Aorta (tissue), 5 donors: ENCODE results near the gene TM9SF3. TPM values are rescaled to one million over a fixed set of nuclear protein-coding genes. Genes with fewer than 3 reads are reported as not detected.
"Not testable (repeated sequence)": the region's sequence is repeated elsewhere in the genome, so short reads cannot be mapped to it uniquely, and the experiment has no call there.

Experiments
- ATAC-seq: fragments of 200-7000 bp; cut with Tn5 transposase; one replicate; pipeline ENCODE4 v1.9.1; 2022; ENCODE audit warnings: moderate library complexity; ENCODE audit not compliant: low FRiP score
- DNase-seq, 2 donors: peaks; one replicate each; pipeline ENCODE4 v3.0.0-alpha.2; 2020
- H3K27ac ChIP-seq, 2 donors: one replicate each; pipeline ENCODE4 v1.5.1; 2013; ENCODE audit warnings: low read length in 2 of 2, mild to moderate bottlenecking in 2 of 2, moderate library complexity in 2 of 2, control low read depth in 1 of 2, inconsistent platforms in 1 of 2, low read depth in 1 of 2
- H3K27me3 ChIP-seq, 2 donors: one replicate each; pipeline ENCODE4 v1.6.1; 2013; ENCODE audit warnings: control low read depth in 1 of 2, low read length in 1 of 2, mild to moderate bottlenecking in 1 of 2, moderate library complexity in 1 of 2; ENCODE audit not compliant: insufficient read depth in 2 of 2, control insufficient read depth in 1 of 2
- H3K36me3 ChIP-seq, 2 donors: one replicate each; pipeline ENCODE4 v1.6.1; 2013; ENCODE audit warnings: control low read depth in 1 of 2, low read length in 1 of 2, mild to moderate bottlenecking in 1 of 2; ENCODE audit not compliant: insufficient read depth in 2 of 2, control insufficient read depth in 1 of 2
- H3K4me1 ChIP-seq, 2 donors: one replicate each; pipeline ENCODE4 v1.6.1; 2013; ENCODE audit warnings: low read length in 2 of 2, control low read depth in 1 of 2, mild to moderate bottlenecking in 1 of 2, moderate library complexity in 1 of 2; ENCODE audit not compliant: insufficient read depth in 2 of 2, control insufficient read depth in 1 of 2
- H3K4me3 ChIP-seq, 2 donors: one replicate each; pipeline ENCODE4 v1.5.1; 2013; ENCODE audit warnings: low read length in 2 of 2, control low read depth in 1 of 2, mild to moderate bottlenecking in 1 of 2
- H3K9me3 ChIP-seq: one replicate; pipeline ENCODE4 v1.6.1; 2013; ENCODE audit warnings: mild to moderate bottlenecking, low read length; ENCODE audit not compliant: control insufficient read depth
- WGBS, 2 donors: extraction: QIAGEN DNeasy Blood & Tissue Kit; methylation state at CpG; one replicate each; pipeline ENCODE4 v1.1.7; 2013; 5-methylcytosine and 5-hydroxymethylcytosine counted together
- intact Hi-C, 2 donors: fragments of 100-400 bp; cut with DNase I; formaldehyde crosslinking; loops; one replicate each; pipeline versions ENCODE4 v1.14.2 to v1.15.0; 2022
- polyA plus RNA-seq, 2 donors: library from polyadenylated mRNA; stranded (reverse); fragments of 200-250 nt; gene quantifications; one replicate each; pipeline ENCODE4 v1.2.3, GENCODE V29; 2013
- total RNA-seq, 2 donors: library from RNA; stranded (reverse); fragmentation: NEBNext Ultra II Directional; extraction: Animal tissue kit (Norgen Biotek cat#: 25700); gene quantifications; one replicate each; pipeline ENCODE4 v1.2.1, GENCODE V29; 2021
- donor health status: healthy with polysubstance abuse.
- donor health status: Bipolar disorder and iron deficiency.
- donor health status: DM: no; HTN: no; CAD: no.
- donor health status: DM: no; HTN: no; CAD: no.
- donor health status: DM: yes; HTN: yes; CAD: no.

The TM9SF3 gene
- total and polyA plus RNA-seq, 4 donors, result 42.9 to 137 (median 85.1) TPM

DNA sequence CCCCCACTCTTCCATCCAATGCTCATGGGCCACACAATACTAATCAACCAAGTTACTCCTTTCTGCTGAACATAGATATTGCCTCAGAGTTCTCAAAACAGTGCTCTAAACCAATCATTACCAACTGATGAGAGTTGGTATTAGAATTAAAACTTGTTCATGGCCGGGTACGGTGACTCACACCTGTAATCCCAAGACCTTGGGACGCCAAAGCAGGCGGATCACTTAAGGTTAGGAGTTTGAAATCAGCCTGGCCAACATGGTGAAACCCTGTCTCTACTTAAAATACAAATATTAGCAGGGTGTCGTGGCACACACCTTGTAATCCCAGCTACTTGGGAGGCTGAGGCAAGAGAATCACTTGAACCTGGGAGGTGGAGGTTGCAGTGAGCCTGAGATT, 8.2 kb downstream of the TM9SF3 start:
- ATAC-seq (no peak), DNase-seq (no peak)
- no peaks in the 10 kb centered on the region for H3K9me3 ChIP-seq
- H3K27ac ChIP-seq, result no peak overlapping the region
- peaks cover 2% of the 10 kb centered on the region in 2 donors for H3K4me1 ChIP-seq
- intact Hi-C loops, result no loop called here
- no peaks in the 10 kb centered on the region for H3K27me3 ChIP-seq
- 89 to 91% methylated on average over 5 of the region's 5 CpGs for WGBS, 2 donors
- no peak overlapping the region for H3K4me3 ChIP-seq
- H3K36me3 ChIP-seq, result no peaks in the 10 kb centered on the region

DNA sequence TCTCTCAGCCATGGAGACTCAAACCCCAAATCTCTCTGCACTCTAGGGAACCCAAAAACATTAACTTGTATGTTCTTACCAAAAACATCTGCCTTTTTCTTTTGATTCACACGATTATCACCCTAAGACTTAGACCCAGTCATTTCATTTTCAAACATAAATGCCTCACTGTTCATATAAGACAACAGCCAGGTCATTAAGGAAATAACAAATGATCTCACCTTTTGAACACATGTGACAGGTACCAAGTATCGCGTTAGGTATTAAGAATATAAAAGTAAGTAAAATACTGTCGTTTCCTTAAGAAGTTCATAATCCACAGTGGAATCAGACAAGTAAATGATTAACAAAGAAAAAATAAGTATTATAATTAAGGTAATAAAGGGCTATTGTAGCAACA, 8.8 kb downstream of the TM9SF3 start:
- no peaks in the 10 kb centered on the region for H3K9me3 ChIP-seq
- H3K27me3 ChIP-seq, result no peaks in the 10 kb centered on the region
- no peak overlapping the region for H3K27ac ChIP-seq
- H3K36me3 ChIP-seq, result no peaks in the 10 kb centered on the region
- peaks cover 0 to 4% of the 10 kb centered on the region in 2 donors for H3K4me1 ChIP-seq
- DNase-seq (no peak), ATAC-seq (no peak)
- no peak overlapping the region for H3K4me3 ChIP-seq
- intact Hi-C loops, result no loop called here
- 82 to 90% methylated on average over 4 of the region's 4 CpGs for WGBS, 2 donors

DNA sequence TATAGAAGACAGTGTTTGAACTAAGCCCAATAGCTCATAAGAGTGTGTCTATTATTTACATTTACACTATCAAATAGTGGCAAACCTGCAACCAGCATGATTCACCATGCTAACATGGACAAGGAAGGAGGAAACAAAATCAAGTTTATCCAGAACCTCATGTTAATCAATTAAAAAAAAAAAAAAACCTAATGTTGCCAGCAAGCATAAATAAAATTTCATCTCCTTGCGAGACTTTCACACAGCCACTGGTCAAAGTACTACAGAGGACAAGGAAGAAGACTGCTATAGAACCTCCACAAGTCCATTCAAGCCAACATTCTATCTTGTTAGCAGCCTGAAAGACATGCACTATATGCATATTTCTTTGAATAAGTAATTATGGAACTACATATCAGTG, 9.7 kb downstream of the TM9SF3 start:
- WGBS, 2 donors, result 92 to 95% methylated on average over 1 of the region's 1 CpG
- Histone ChIP-seq H3K27me3 (no peaks in the 10 kb centered on the region), H3K36me3 (no peaks in the 10 kb centered on the region), H3K27ac (no peak overlapping the region), H3K9me3 (no peaks in the 10 kb centered on the region), H3K4me1 (peaks cover 0 to 5% of the 10 kb centered on the region in 2 donors), H3K4me3 (no peak overlapping the region)
- intact Hi-C loops, result no loop called here
- no peak for DNase-seq
- no peak for ATAC-seq

DNA sequence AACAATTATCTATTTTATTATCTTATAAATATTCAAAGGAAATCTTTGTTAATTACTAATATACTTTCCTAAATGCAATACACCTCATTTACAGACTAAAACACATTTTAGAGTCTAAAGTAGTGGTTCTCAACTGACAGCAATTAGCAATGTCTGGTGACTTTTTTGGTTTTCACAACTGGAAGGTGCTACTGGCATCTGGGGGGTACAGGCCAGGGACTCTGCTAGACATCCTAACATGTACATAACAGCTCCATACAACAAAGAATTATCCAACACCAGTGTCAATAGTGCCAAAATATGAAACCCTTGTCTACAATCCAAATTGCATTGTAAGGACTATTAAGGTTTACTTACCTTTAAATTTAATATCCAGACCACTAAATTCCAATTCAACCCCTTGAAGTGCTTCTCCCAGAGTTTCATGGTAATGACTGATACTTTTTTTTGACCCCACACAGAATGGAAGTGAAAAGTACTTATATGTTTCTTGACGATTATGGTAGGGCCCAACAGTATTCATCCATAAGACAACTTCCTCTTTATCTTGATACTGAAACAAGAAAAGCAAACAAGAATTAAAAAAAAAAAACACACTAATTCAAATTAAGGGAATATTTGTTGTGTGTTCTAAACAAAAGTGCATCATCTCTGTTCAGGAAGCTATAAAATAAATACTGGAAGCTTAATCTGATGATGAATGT, 10.4 kb downstream of the TM9SF3 start:
- 62 to 73% methylated on average over 1 of the region's 1 CpG for WGBS, 2 donors
- intact Hi-C loops, result no loop called here
- no peaks in the 10 kb centered on the region for H3K27me3 ChIP-seq
- no peaks in the 10 kb centered on the region for H3K36me3 ChIP-seq
- no peaks in the 10 kb centered on the region for H3K9me3 ChIP-seq
- no peak overlapping the region for H3K27ac ChIP-seq
- peaks cover 0 to 5% of the 10 kb centered on the region in 2 donors for H3K4me1 ChIP-seq
- DNase-seq (no peak), ATAC-seq (no peak)
- H3K4me3 ChIP-seq, result no peak overlapping the region

DNA sequence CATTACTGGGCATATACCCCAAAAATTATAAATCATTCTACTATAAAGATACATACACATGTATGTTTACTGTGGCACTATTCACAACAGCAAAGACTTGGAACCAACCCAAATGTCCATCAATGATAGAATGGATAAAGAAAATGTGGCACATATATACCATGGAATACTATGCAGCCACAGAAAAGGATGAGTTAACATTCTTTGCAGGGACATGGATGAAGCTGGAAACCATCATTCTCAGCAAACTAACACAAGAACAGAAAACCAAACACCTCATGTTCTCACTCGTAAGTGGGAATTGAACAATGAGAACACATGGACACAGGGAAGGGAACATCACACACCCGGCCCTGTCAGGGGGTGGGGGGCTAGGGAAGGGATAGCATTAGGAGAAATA, 12.2 kb downstream of the TM9SF3 start:
- H3K36me3 ChIP-seq, H3K27ac ChIP-seq, H3K9me3 ChIP-seq, H3K27me3 ChIP-seq, ATAC-seq, intact Hi-C loops, H3K4me3 ChIP-seq, H3K4me1 ChIP-seq, DNase-seq: not testable (repeated sequence)
- WGBS, 2 donors, result 96 to 97% methylated on average over 2 of the region's 2 CpGs

DNA sequence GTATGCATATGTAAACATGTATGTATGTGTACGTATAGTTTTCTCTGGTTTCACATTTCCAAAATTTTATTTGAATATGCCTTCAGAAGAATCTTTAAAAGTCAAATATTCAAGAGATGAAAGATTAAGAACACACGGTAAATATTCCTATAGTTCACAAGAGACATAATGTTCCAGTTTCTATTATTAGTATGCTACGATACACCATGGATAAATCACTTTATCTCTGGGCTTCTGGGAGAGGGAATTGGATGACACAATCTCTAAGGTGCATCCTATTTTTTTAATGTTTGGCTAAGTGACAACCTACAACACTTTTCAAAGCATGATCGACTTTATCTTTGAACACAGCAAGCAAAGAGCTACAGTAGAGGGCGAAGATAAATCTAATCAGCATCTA, 13.8 kb downstream of the TM9SF3 start:
- no peak for DNase-seq
- no peak for ATAC-seq
- intact Hi-C loops, result no loop called here
- no peaks in the 10 kb centered on the region for H3K9me3 ChIP-seq
- H3K36me3 ChIP-seq, result no peaks in the 10 kb centered on the region
- no peaks in the 10 kb centered on the region for H3K27me3 ChIP-seq
- no peak overlapping the region for H3K4me3 ChIP-seq
- 82 to 88% methylated on average over 5 of the region's 5 CpGs for WGBS, 2 donors
- no peak overlapping the region for H3K27ac ChIP-seq
- H3K4me1 ChIP-seq, result peaks cover 0 to 3% of the 10 kb centered on the region in 2 donors

DNA sequence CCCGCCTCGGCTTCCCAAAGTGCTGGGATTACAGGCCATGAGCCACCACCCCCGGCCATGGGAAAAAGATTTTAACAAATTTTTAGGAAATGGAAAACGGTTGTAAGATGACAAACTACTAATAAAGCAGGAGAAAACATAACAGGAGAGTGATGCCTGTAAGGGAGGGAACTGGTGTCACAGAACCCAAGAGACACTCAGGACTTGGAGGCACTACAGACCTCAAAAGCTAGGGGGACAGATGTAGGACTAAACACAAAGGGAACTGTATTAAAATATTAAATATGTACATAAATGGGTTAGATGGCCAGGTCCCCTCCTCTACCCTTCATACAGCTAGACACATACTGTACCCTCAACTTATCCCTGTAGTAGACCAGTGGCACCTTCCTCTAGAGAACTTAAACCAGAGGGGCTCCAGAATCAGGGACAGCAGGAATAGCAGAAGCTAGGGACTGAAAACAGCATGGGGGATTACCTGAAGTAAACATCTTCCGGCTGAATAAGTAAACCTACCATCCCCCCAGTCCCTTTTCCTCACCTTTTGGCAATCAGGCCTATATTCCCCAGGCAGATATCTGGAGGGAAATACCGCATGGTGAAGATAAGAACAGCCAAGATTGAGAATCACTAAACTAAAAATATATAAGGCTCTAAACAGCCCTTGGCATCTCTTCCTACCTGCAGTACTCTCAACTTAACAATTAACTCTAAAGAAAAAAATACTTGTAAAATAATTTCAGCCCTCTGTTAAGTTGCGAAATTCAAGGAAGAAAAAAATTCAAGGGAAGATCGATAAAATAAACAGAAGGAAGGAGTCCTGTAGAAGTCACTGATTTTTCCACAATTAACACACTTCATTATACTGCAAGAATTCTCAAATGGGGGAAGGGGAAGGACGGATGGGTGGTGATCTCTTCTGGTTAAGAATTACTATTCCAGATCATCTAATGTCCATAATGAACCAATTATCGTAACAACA, 15.5 kb downstream of the TM9SF3 start:
- Histone ChIP-seq H3K27me3 (no peaks in the 10 kb centered on the region), H3K9me3 (no peaks in the 10 kb centered on the region), H3K4me3 (no peak overlapping the region), H3K36me3 (no peaks in the 10 kb centered on the region), H3K27ac (no peak overlapping the region), H3K4me1 (peaks cover 0 to 4% of the 10 kb centered on the region in 2 donors)
- DNase-seq, result no peak
- ATAC-seq, result no peak
- intact Hi-C loops, result no loop called here
- 76 to 83% methylated on average over 10 of the region's 10 CpGs for WGBS, 2 donors

DNA sequence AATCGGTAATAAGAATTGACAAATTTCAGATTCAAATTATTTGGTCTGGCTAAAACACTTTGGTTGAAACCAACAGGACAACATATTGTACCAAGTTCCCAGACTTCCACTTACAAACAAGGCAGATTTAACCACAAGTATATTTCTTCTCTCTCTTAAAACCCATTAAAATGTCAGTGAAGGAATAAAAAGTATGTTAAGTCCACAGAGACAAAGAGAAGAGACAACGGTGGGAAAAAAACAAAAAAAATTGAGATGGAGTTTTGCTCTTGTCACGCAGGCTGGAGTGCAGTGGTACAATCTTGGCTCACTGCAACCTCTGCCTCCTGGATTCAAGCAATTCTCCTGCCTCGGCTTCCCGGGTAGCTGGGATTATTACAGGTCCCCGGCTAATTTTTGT, 16.3 kb downstream of the TM9SF3 start:
- Histone ChIP-seq H3K9me3 (no peaks in the 10 kb centered on the region), H3K36me3 (no peaks in the 10 kb centered on the region), H3K27ac (no peak overlapping the region), H3K4me3 (no peak overlapping the region), H3K27me3 (no peaks in the 10 kb centered on the region), H3K4me1 (peaks cover 0 to 5% of the 10 kb centered on the region in 2 donors)
- ATAC-seq (no peak), DNase-seq (no peak)
- intact Hi-C loops, result no loop called here
- WGBS, 2 donors, result 88% methylated on average over 6 of the region's 6 CpGs
